Measurements from ENCODE around the gene OTOG. TPM values are rescaled to one million over a fixed set of nuclear protein-coding genes. Genes with fewer than 3 reads are reported as not detected.

OTOG gene
- total and polyA plus RNA-seq, 4 donors: 0.11 TPM; not detected in 3

DNA sequence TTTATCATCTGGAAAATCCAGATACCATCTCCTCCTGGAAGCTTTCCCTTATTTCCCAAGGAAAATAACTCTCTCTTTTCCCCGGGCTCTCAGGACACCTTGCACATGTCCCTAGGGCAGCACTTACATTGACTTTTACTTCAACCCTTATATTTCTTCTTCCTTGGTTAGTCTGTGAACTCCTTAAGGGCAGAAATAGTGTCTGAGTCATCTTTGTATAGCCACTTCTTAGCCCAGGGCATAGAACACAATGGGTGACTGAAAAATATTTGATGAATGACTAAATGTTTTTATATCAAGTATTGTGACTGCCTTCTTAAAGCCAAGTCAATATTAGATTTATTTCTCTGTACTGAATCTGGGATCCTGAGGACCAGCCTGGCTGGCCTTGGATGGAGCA, 126.9 kb downstream of the OTOG start:
- ATAC-seq (ENCODE audit: insufficient read depth, low FRiP score) (no peak), DNase-seq (no peak)
- peaks cover 0 to 7% (median 0%) of the 10 kb centered on the region in 3 donors for H3K27me3 ChIP-seq (ENCODE audit: control insufficient read depth in 3 of 3, insufficient read depth in 3 of 3, low read length in 2 of 3)
- no peak overlapping the region for H3K27ac ChIP-seq (ENCODE audit: low read depth in 1 of 2, low read length in 1 of 2)
- H3K4me3 ChIP-seq: no peak overlapping the region
- no peak overlapping the region for H3K9ac ChIP-seq (ENCODE audit: insufficient read depth in 1 of 2, low read length in 2 of 2)
- TF ChIP-seq, protein P1, sequence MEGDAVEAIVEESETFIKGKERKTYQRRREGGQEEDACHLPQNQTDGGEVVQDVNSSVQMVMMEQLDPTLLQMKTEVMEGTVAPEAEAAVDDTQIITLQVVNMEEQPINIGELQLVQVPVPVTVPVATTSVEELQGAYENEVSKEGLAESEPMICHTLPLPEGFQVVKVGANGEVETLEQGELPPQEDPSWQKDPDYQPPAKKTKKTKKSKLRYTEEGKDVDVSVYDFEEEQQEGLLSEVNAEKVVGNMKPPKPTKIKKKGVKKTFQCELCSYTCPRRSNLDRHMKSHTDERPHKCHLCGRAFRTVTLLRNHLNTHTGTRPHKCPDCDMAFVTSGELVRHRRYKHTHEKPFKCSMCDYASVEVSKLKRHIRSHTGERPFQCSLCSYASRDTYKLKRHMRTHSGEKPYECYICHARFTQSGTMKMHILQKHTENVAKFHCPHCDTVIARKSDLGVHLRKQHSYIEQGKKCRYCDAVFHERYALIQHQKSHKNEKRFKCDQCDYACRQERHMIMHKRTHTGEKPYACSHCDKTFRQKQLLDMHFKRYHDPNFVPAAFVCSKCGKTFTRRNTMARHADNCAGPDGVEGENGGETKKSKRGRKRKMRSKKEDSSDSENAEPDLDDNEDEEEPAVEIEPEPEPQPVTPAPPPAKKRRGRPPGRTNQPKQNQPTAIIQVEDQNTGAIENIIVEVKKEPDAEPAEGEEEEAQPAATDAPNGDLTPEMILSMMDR (IDR thresholded peaks at IDR 0.05; ENCODE audit: control extremely low read depth, extremely low read depth): no peak
- H3K36me3 ChIP-seq (ENCODE audit: control insufficient read depth in 4 of 4, insufficient read depth in 4 of 4, low read length in 4 of 4): no peaks in the 10 kb centered on the region
- 80 to 97% methylated on average over 1 of the region's 1 CpG for WGBS, 2 donors
- peaks cover 0 to 14% (median 3%) of the 10 kb centered on the region in 4 donors for H3K9me3 ChIP-seq (ENCODE audit: control insufficient read depth in 4 of 4, insufficient read depth in 3 of 4, low read length in 3 of 4)
- no peaks in the 10 kb centered on the region for H3K4me1 ChIP-seq (ENCODE audit: control insufficient read depth in 5 of 5, insufficient read depth in 5 of 5, low read length in 5 of 5)

DNA sequence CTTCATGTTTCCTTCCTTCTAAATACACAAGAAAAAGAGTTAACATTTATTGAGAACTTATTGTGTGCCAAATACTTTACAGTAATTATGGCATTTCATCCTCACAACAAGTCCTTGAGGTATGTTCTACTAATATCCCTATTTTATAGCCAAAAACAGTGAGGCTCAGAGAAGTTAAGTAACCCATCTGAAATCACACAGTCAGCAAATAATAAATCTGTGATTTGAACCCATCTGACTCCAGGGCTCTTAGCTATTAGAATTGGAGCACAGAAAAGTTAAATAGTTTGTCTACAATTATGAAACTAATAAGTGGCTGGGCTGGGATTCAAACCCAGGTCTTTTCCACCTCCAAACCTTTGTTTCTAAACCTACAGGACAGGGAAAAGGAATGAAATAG, 135.8 kb downstream of the OTOG start:
- TF ChIP-seq, protein P1 (IDR thresholded peaks at IDR 0.05; ENCODE audit: control extremely low read depth, extremely low read depth): no peak
- Histone ChIP-seq H3K4me1 (ENCODE audit: control insufficient read depth in 5 of 5, insufficient read depth in 5 of 5, low read length in 5 of 5) (no peaks in the 10 kb centered on the region), H3K9me3 (ENCODE audit: control insufficient read depth in 4 of 4, insufficient read depth in 3 of 4, low read length in 3 of 4) (peaks cover 0 to 4% (median 0%) of the 10 kb centered on the region in 4 donors), H3K27me3 (ENCODE audit: control insufficient read depth in 3 of 3, insufficient read depth in 3 of 3, low read length in 2 of 3) (peaks cover 0 to 27% (median 8%) of the 10 kb centered on the region in 3 donors), H3K9ac (ENCODE audit: insufficient read depth in 1 of 2, low read length in 2 of 2) (no peak overlapping the region), H3K27ac (ENCODE audit: low read depth in 1 of 2, low read length in 1 of 2) (no peak overlapping the region), H3K36me3 (ENCODE audit: control insufficient read depth in 4 of 4, insufficient read depth in 4 of 4, low read length in 4 of 4) (no peaks in the 10 kb centered on the region), H3K4me3 (no peak overlapping the region)
- ATAC-seq (ENCODE audit: insufficient read depth, low FRiP score): no peak
- DNase-seq: no peak

DNA sequence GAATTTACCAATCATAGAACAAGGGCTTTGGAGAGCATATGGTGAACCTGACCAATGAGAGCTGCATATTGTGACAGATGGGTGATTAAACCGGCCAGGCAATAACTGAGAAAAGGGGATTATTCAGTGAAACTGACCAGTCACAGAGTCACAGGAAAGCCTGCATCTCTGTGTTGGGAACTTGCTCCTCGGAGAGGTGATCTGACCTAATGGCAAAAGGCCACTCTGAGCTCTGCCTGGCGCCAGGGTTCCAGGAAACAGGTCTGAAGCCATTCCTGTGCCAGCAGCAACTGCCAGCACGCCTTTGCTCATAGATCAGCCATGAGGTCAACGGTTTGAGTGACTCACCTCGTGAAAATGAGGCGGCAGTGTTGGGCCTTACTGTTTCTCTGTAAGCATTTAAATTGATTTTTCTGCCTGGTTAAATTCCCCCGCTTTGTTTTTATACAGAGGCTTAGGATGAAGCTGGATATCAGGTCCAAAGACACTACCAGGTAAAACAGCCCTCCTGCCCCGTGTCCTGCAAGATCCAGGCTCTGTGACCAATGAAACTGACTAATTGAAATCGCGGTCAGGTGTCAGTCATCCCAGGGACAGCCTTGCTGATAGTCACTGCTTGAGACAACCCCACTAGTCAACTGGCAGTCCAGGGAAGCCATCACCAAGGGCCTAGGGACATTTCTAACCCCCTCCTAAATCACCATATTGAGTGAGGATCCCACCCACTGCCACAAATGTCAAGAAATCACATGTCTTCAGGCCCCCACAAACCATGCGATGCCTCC, 136.5 kb downstream of the OTOG start:
- no peaks in the 10 kb centered on the region for H3K36me3 ChIP-seq (ENCODE audit: control insufficient read depth in 4 of 4, insufficient read depth in 4 of 4, low read length in 4 of 4)
- no peaks in the 10 kb centered on the region for H3K4me1 ChIP-seq (ENCODE audit: control insufficient read depth in 5 of 5, insufficient read depth in 5 of 5, low read length in 5 of 5)
- H3K27me3 ChIP-seq (ENCODE audit: control insufficient read depth in 3 of 3, insufficient read depth in 3 of 3, low read length in 2 of 3): peaks cover 0 to 27% (median 8%) of the 10 kb centered on the region in 3 donors
- H3K27ac ChIP-seq (ENCODE audit: low read depth in 1 of 2, low read length in 1 of 2): no peak overlapping the region
- TF ChIP-seq, protein P1 (IDR thresholded peaks at IDR 0.05; ENCODE audit: control extremely low read depth, extremely low read depth): no peak
- WGBS, 2 donors: 70 to 87% methylated on average over 12 of the region's 12 CpGs
- H3K9me3 ChIP-seq (ENCODE audit: control insufficient read depth in 4 of 4, insufficient read depth in 3 of 4, low read length in 3 of 4): peaks cover 0 to 7% (median 0%) of the 10 kb centered on the region in 4 donors
- no peak for DNase-seq
- no peak for ATAC-seq (ENCODE audit: insufficient read depth, low FRiP score)
- no peak overlapping the region for H3K9ac ChIP-seq (ENCODE audit: insufficient read depth in 1 of 2, low read length in 2 of 2)
- H3K4me3 ChIP-seq: no peak overlapping the region
